H9 (cell line): Measurements from ENCODE around the gene MBNL1. TPM values are rescaled to one million over a fixed set of nuclear protein-coding genes. Genes with fewer than 3 reads are reported as not detected.

Experiments used
- DNase-seq: peaks from one replicate; pipeline ENCODE4 v3.0.0-alpha.2; 2017
- H2AFZ ChIP-seq: one replicate; pipeline ENCODE4 v1.6.1; 2013; ENCODE audit warnings: mild to moderate bottlenecking, low read length, control low read depth, moderate library complexity
- H2AK5ac ChIP-seq: 2 replicates; pipeline ENCODE4 v1.6.1; 2013; ENCODE audit warnings: low read length, control low read depth, mixed read lengths; ENCODE audit not compliant: insufficient read length
- H2BK120ac ChIP-seq: one replicate; pipeline ENCODE4 v1.6.1; 2013; ENCODE audit warnings: low read depth, mild to moderate bottlenecking, low read length, control low read depth, inconsistent platforms; ENCODE audit not compliant: poor library complexity, severe bottlenecking
- H2BK12ac ChIP-seq: 2 replicates; pipeline ENCODE4 v1.6.1; 2013; ENCODE audit warnings: low read length, control low read depth, mixed read lengths, low read depth; ENCODE audit not compliant: insufficient read length
- H2BK15ac ChIP-seq: 2 replicates; pipeline ENCODE4 v1.6.1; 2013; ENCODE audit warnings: low read depth, low read length, control low read depth
- H2BK20ac ChIP-seq: one replicate; pipeline ENCODE4 v1.6.1; 2013; ENCODE audit warnings: low read depth, mild to moderate bottlenecking, low read length, control low read depth, inconsistent platforms; ENCODE audit not compliant: poor library complexity, severe bottlenecking
- H2BK5ac ChIP-seq: 2 replicates; pipeline ENCODE4 v1.6.1; 2013; ENCODE audit warnings: low read length, control low read depth, mixed read lengths; ENCODE audit not compliant: insufficient read length
- H3K14ac ChIP-seq: 2 replicates; pipeline ENCODE4 v1.6.1; 2013; ENCODE audit warnings: low read length, control low read depth; ENCODE audit not compliant: insufficient read depth
- H3K18ac ChIP-seq: 2 replicates; pipeline ENCODE4 v1.6.1; 2013; ENCODE audit warnings: low read depth, mild to moderate bottlenecking, mixed read lengths, low read length, control low read depth; ENCODE audit not compliant: insufficient read length
- H3K23ac ChIP-seq: 2 replicates; pipeline ENCODE4 v1.6.1; 2013; ENCODE audit warnings: low read length, control low read depth, mixed read lengths, low read depth; ENCODE audit not compliant: insufficient read length
- H3K23me2 ChIP-seq: 2 replicates; pipeline ENCODE4 v1.6.1; 2013; ENCODE audit warnings: low read depth, mild to moderate bottlenecking, mixed read lengths, low read length, control low read depth; ENCODE audit not compliant: insufficient read length, poor library complexity, severe bottlenecking
- H3K27ac ChIP-seq: 2 replicates; pipeline ENCODE4 v1.5.1; 2013; ENCODE audit warnings: low read length, control low read depth, mixed read lengths, low read depth; ENCODE audit not compliant: insufficient read length
- H3K27me3 ChIP-seq: 2 replicates; pipeline ENCODE4 v1.6.1; 2013; ENCODE audit warnings: low read length, control low read depth, inconsistent platforms; ENCODE audit not compliant: insufficient read depth
- H3K4ac ChIP-seq: 2 replicates; pipeline ENCODE4 v1.6.1; 2013; ENCODE audit warnings: low read depth, mild to moderate bottlenecking, control low read depth, inconsistent platforms, low read length, moderate library complexity
- H3K4me1 ChIP-seq: 2 replicates; pipeline ENCODE4 v1.6.1; 2013; ENCODE audit warnings: low read length, control low read depth, inconsistent platforms; ENCODE audit not compliant: insufficient read depth
- H3K4me2 ChIP-seq: 2 replicates; pipeline ENCODE4 v1.6.1; 2013; ENCODE audit warnings: low read length, control low read depth, mixed read lengths; ENCODE audit not compliant: insufficient read length, insufficient read depth
- H3K56ac ChIP-seq: 2 replicates; pipeline ENCODE4 v1.6.1; 2013; ENCODE audit warnings: low read depth, mild to moderate bottlenecking, mixed read lengths, low read length, control low read depth; ENCODE audit not compliant: insufficient read length
- H3K79me1 ChIP-seq: 2 replicates; pipeline ENCODE4 v1.6.1; 2013; ENCODE audit warnings: low read depth, mild to moderate bottlenecking, moderate library complexity, low read length, control low read depth, inconsistent platforms; ENCODE audit not compliant: insufficient read depth, poor library complexity, severe bottlenecking
- H3K79me2 ChIP-seq: 2 replicates; pipeline ENCODE4 v1.6.1; 2013; ENCODE audit warnings: low read length, control low read depth, inconsistent platforms; ENCODE audit not compliant: insufficient read depth
- H3K9ac ChIP-seq: 2 replicates; pipeline ENCODE4 v1.6.1; 2013; ENCODE audit warnings: low read length, control low read depth, mixed read lengths; ENCODE audit not compliant: insufficient read length; ENCODE audit errors: extremely low read depth
- H3K9me3 ChIP-seq: one replicate; pipeline ENCODE4 v1.6.1; 2013; ENCODE audit warnings: low read depth, low read length, inconsistent platforms; ENCODE audit not compliant: control insufficient read depth
- H3T11ph ChIP-seq: one replicate; pipeline ENCODE4 v1.6.1; 2013; ENCODE audit warnings: mild to moderate bottlenecking, low read length, control low read depth, inconsistent platforms
- H4K20me1 ChIP-seq: one replicate; pipeline ENCODE4 v1.6.1; 2013; ENCODE audit not compliant: control insufficient read depth, insufficient read length, insufficient read depth
- H4K5ac ChIP-seq: 2 replicates; pipeline ENCODE4 v1.6.1; 2013; ENCODE audit warnings: low read depth, mild to moderate bottlenecking, mixed read lengths, low read length, control low read depth; ENCODE audit not compliant: insufficient read length
- H4K8ac ChIP-seq: replicated peaks from 2 replicates; pipeline ENCODE4 v1.6.1; 2013; ENCODE audit warnings: low read length, control low read depth, mixed read lengths, low read depth; ENCODE audit not compliant: insufficient read length
- H4K91ac ChIP-seq: 2 replicates; pipeline ENCODE4 v1.6.1; 2013; ENCODE audit warnings: low read depth, mild to moderate bottlenecking, moderate library complexity, mixed read lengths, low read length, control low read depth; ENCODE audit not compliant: insufficient read length
- H3K27ac Mint-ChIP-seq, 3 experiments: 2 replicates in 2 of 3; 3 replicates in 1 of 3; pipeline ENCODE4 v1.8.0; 2020 to 2021; ENCODE audit warnings: mixed read lengths in 3 of 3, mild to moderate bottlenecking in 1 of 3, moderate library complexity in 1 of 3
- H3K27me3 Mint-ChIP-seq: 2 replicates; pipeline ENCODE4 v1.8.0; 2021; ENCODE audit warnings: low read depth, mild to moderate bottlenecking, moderate library complexity, mixed read lengths
- H3K36me3 Mint-ChIP-seq, 3 experiments: 2 replicates in 2 of 3; 3 replicates in 1 of 3; pipeline ENCODE4 v1.8.0; 2020 to 2021; ENCODE audit warnings: low read depth in 3 of 3, mixed read lengths in 3 of 3; ENCODE audit not compliant: insufficient read depth in 1 of 3
- H3K4me1 Mint-ChIP-seq, 2 experiments: 2 replicates each; pipeline ENCODE4 v1.8.0; 2020; ENCODE audit warnings: mixed read lengths in 2 of 2
- H3K4me3 Mint-ChIP-seq, 2 experiments: 2 replicates in 1 of 2; 3 replicates in 1 of 2; pipeline ENCODE4 v1.8.0; 2020 to 2021; ENCODE audit warnings: mild to moderate bottlenecking in 2 of 2, mixed read lengths in 2 of 2, moderate library complexity in 1 of 2
- H3K9me3 Mint-ChIP-seq, 2 experiments: 2 replicates in 1 of 2; 3 replicates in 1 of 2; pipeline ENCODE4 v1.8.0; 2020; ENCODE audit warnings: mild to moderate bottlenecking in 2 of 2, mixed read lengths in 2 of 2, moderate library complexity in 1 of 2
- CTCF ChIP-seq: fragments of 200-600 bp; sonication (generic); conservative IDR thresholded peaks from 3 replicates; pipeline ENCODE4 v1.8.0; 2021; ENCODE audit warnings: antibody characterized with exemption, mild to moderate bottlenecking
- WGBS: extraction: QIAGEN DNeasy Blood & Tissue Kit; methylation state at CpG from one replicate; pipeline ENCODE4 v1.1.7; 2013; ENCODE audit warnings: missing lambda C conversion rate, low lambda C conversion rate, mixed read lengths; ENCODE audit not compliant: insufficient read length; ENCODE audit errors: extremely low coverage; 5-methylcytosine and 5-hydroxymethylcytosine counted together
- total RNA-seq: library from RNA; stranded (reverse); gene quantifications from 2 replicates; pipeline ENCODE4 v1.2.1, GENCODE V29; 2021

MBNL1 gene
- total RNA-seq, 1 experiment from 2014 or later, result 14.9 TPM

- no peaks in the 10 kb centered on the region for H4K20me1 ChIP-seq
- H3K9ac ChIP-seq, result no peak overlapping the region
- H3K4ac ChIP-seq, result no peak overlapping the region
- no peak overlapping the region for H3K4me3 Mint-ChIP-seq
- H3K23ac ChIP-seq, result no peak overlapping the region
- H3K18ac ChIP-seq, result no peak overlapping the region
- H4K5ac ChIP-seq, result no peak overlapping the region
- H3K36me3 Mint-ChIP-seq, result no peaks in the 10 kb centered on the region
- no peak overlapping the region for H4K91ac ChIP-seq
- no peak overlapping the region for H4K8ac ChIP-seq
- WGBS, result no CpG with 5 or more reads among the region's 1 CpG
- peaks cover 2% of the 10 kb centered on the region; the same call in 1 of the 2 replicates for H3K4me1 ChIP-seq
- H3K56ac ChIP-seq, result no peak overlapping the region
- no peak overlapping the region for H2BK20ac ChIP-seq
- no peak for DNase-seq
- H3T11ph ChIP-seq, result peak overlapping the region; percentile 82
- no peaks in the 10 kb centered on the region for H3K27me3 ChIP-seq
- no peaks in the 10 kb centered on the region for H3K27me3 Mint-ChIP-seq
- no peak overlapping the region for H3K27ac ChIP-seq
- peaks cover 39 to 40% of the 10 kb centered on the region in 2 experiments for H3K4me1 Mint-ChIP-seq
- no peak overlapping the region for H3K14ac ChIP-seq
- no peak overlapping the region for H3K4me2 ChIP-seq
- no peak overlapping the region for H2BK5ac ChIP-seq
- H2AK5ac ChIP-seq, result no peak overlapping the region
- H3K9me3 ChIP-seq, result no peaks in the 10 kb centered on the region
- H3K23me2 ChIP-seq, result no peaks in the 10 kb centered on the region
- no peak overlapping the region for H2BK120ac ChIP-seq
- H3K79me1 ChIP-seq, result no peaks in the 10 kb centered on the region
- no peaks in the 10 kb centered on the region for H3K9me3 Mint-ChIP-seq
- H3K27ac Mint-ChIP-seq, result no peak overlapping the region
- no peak for TF ChIP-seq CTCF
- no peak overlapping the region for H2BK15ac ChIP-seq
- H3K79me2 ChIP-seq, result peaks cover 3% of the 10 kb centered on the region; the same call in 1 of the 2 replicates
- H2AFZ ChIP-seq, result no peak overlapping the region
- no peak overlapping the region for H2BK12ac ChIP-seq
Measured at GRCh38 chr3:152388631-152389030, 119.9 kb downstream of the MBNL1 start.
